ENCODE data around the gene MYO16.

GRCh38 chr13:108919036-108919907 lies 289.9 kb downstream of the MYO16 start:
- no peak for TF ChIP-seq CTCF (conservative IDR thresholded peaks at IDR 0.05)
- TF ChIP-seq ZFX (IDR thresholded peaks at IDR 0.05): no peak

Measured in C4-2B (cell line).